Kidney (tissue), 14 donors: Measurements from ENCODE around the gene USP5. TPM values are rescaled to one million over a fixed set of nuclear protein-coding genes. Genes with fewer than 3 reads are reported as not detected.
A peak's percentile ranks its signal among the peaks of the same experiment; 100 is the strongest.

Experiments
- DNase-seq, 5 donors: peaks; one replicate each; pipeline ENCODE4 v3.0.0-alpha.2; 2013 to 2020
- FAIRE-seq: peaks from 2 replicates; lab custom pipeline; 2012; peaks lifted over from hg19 to GRCh38; lab: Jason Lieb, UNC
- H3K27ac ChIP-seq, 2 donors: one replicate each; pipeline ENCODE4 v1.7.0; 2013; ENCODE audit warnings: low read depth in 2 of 2, low read length in 2 of 2, inconsistent platforms in 1 of 2
- H3K27me3 ChIP-seq: one replicate; pipeline ENCODE4 v1.7.1; 2013; ENCODE audit warnings: low read length, inconsistent platforms; ENCODE audit not compliant: control insufficient read depth, insufficient read depth
- H3K36me3 ChIP-seq, 3 donors: one replicate each; pipeline versions ENCODE4 v1.7.0 to v1.7.1; 2013; ENCODE audit warnings: low read length in 3 of 3, control low read depth in 1 of 3, inconsistent platforms in 1 of 3; ENCODE audit not compliant: insufficient read depth in 3 of 3, control insufficient read depth in 2 of 3
- H3K4me1 ChIP-seq, 3 donors: one replicate each; pipeline versions ENCODE4 v1.7.0 to v1.7.1; 2013; ENCODE audit warnings: low read length in 3 of 3, inconsistent platforms in 1 of 3, low read depth in 1 of 3; ENCODE audit not compliant: control insufficient read depth in 2 of 3, insufficient read depth in 2 of 3
- H3K4me3 ChIP-seq, 3 donors: one replicate each; pipeline versions ENCODE4 v1.7.0 to v1.8.1; 2013; ENCODE audit warnings: low read length in 3 of 3, control low read depth in 1 of 3, inconsistent platforms in 1 of 3
- H3K9ac ChIP-seq, 3 donors: one replicate each; pipeline versions ENCODE4 v1.7.0 to v1.7.1; 2013; ENCODE audit warnings: low read length in 3 of 3, control low read depth in 1 of 3, inconsistent platforms in 1 of 3
- H3K9me3 ChIP-seq, 3 donors: one replicate each; pipeline versions ENCODE4 v1.7.0 to v1.7.1; 2013; ENCODE audit warnings: low read length in 3 of 3, control low read depth in 1 of 3, inconsistent platforms in 1 of 3; ENCODE audit not compliant: control insufficient read depth in 2 of 3, insufficient read depth in 1 of 3
- intact Hi-C: fragments of 100-400 bp; cut with DNase I; formaldehyde crosslinking; loops from one replicate; pipeline ENCODE4 v1.11.1; 2022
- polyA plus RNA-seq: library from polyadenylated mRNA; stranded (reverse); fragments of 350-450 nt; fragmentation: Illumina TruSeq; extraction: RNeasy Lipid Tissue Mini Kit (QIAGEN cat#74804); gene quantifications from one replicate; pipeline ENCODE4 v1.2.3, GENCODE V29; 2014; ENCODE audit warnings: low read depth, low replicate concordance; ENCODE audit not compliant: insufficient read depth
- total RNA-seq: library from RNA; stranded (reverse); fragmentation: NEBNext Ultra II Directional; extraction: Animal tissue kit (Norgen Biotek cat#: 25700); gene quantifications from one replicate; pipeline ENCODE4 v1.2.1, GENCODE V29; 2021
- TF ChIP-seq, protein P1 (sequence below): IDR thresholded peaks from 3 replicates; pipeline ENCODE4 v1.5.1; 2012; ENCODE audit warnings: mild to moderate bottlenecking, moderate library complexity, borderline replicate concordance; ENCODE audit not compliant: insufficient read depth; ENCODE audit errors: extremely low read depth
- donor health status: control.
- donor health status: control.
- donor health status: control.
- donor health status: control.
- donor health status: control.
- donor health status: DM: yes; HTN: yes; CAD: no.
- donor health status: Normal renal cell carcinoma (clear cell type).

Gene USP5
- total and polyA plus RNA-seq, 2 donors from 2014 or later: 52.3 to 75.5 TPM

GRCh38 chr12:6849976-6850560, 1.9 kb upstream of the USP5 start:
- H3K9ac ChIP-seq: no peak overlapping the region
- TF ChIP-seq, protein P1, sequence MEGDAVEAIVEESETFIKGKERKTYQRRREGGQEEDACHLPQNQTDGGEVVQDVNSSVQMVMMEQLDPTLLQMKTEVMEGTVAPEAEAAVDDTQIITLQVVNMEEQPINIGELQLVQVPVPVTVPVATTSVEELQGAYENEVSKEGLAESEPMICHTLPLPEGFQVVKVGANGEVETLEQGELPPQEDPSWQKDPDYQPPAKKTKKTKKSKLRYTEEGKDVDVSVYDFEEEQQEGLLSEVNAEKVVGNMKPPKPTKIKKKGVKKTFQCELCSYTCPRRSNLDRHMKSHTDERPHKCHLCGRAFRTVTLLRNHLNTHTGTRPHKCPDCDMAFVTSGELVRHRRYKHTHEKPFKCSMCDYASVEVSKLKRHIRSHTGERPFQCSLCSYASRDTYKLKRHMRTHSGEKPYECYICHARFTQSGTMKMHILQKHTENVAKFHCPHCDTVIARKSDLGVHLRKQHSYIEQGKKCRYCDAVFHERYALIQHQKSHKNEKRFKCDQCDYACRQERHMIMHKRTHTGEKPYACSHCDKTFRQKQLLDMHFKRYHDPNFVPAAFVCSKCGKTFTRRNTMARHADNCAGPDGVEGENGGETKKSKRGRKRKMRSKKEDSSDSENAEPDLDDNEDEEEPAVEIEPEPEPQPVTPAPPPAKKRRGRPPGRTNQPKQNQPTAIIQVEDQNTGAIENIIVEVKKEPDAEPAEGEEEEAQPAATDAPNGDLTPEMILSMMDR: no peak
- H3K4me3 ChIP-seq: no peak overlapping the region
- FAIRE-seq (no peak), DNase-seq (peak in 1 of 5 donors; percentile 59)
- no peaks in the 10 kb centered on the region for H3K27me3 ChIP-seq
- intact Hi-C loops: no loop called here
- peaks cover 0 to 11% (median 6%) of the 10 kb centered on the region in 3 donors for H3K4me1 ChIP-seq
- H3K9me3 ChIP-seq: no peaks in the 10 kb centered on the region
- H3K36me3 ChIP-seq: peaks cover 0 to 4% (median 0%) of the 10 kb centered on the region in 3 donors
- H3K27ac ChIP-seq: no peak overlapping the region

GRCh38 chr12:6850796-6851152, 1.2 kb upstream of the USP5 start:
- Histone ChIP-seq H3K4me3 (peak overlapping the region in 2 of 3 donors; percentile 85 to 92), H3K27me3 (no peaks in the 10 kb centered on the region), H3K9ac (peak overlapping the region in 1 of 3 donors; percentile 4), H3K27ac (no peak overlapping the region), H3K36me3 (peaks cover 0 to 5% (median 0%) of the 10 kb centered on the region in 3 donors), H3K4me1 (peaks cover 0 to 11% (median 6%) of the 10 kb centered on the region in 3 donors), H3K9me3 (no peaks in the 10 kb centered on the region)
- intact Hi-C loops: no loop called here
- FAIRE-seq: no peak
- TF ChIP-seq, protein P1: no peak
- peak in 2 of 5 donors; percentile 78 to 88 for DNase-seq

- H3K36me3 ChIP-seq: peaks cover 0 to 5% (median 5%) of the 10 kb centered on the region in 3 donors
- H3K27me3 ChIP-seq: no peaks in the 10 kb centered on the region
- FAIRE-seq (peak; percentile 39), DNase-seq (peak; percentile 96 to 99 (median 97))
- intact Hi-C loops: no loop called here
- H3K9me3 ChIP-seq: no peaks in the 10 kb centered on the region
- peaks cover 0 to 11% (median 6%) of the 10 kb centered on the region in 3 donors for H3K4me1 ChIP-seq
- H3K4me3 ChIP-seq: peak within 1 kb of the TSS; percentile 92 to 99 (median 99)
- H3K9ac ChIP-seq: peak within 1 kb of the TSS; percentile 66 to 98 (median 87)
- TF ChIP-seq, protein P1: no peak
- peak within 1 kb of the TSS; percentile 92 for H3K27ac ChIP-seq
Observed at GRCh38 chr12:6851153-6851920, 613 bp upstream of the USP5 start, which contains the start of gene CDCA3. Gene CDCA3 (minus strand): TSS chr12:6851286. CDS start chr12:6850952, 334 bp downstream.
